ENCODE data around the gene MFN1.

MFN1 gene

GRCh38 chr3:179336345-179336929 lies 11.1 kb upstream of the MFN1 start:
- DNase-seq (ENCODE audit: low spot score), result no peak

DNA sequence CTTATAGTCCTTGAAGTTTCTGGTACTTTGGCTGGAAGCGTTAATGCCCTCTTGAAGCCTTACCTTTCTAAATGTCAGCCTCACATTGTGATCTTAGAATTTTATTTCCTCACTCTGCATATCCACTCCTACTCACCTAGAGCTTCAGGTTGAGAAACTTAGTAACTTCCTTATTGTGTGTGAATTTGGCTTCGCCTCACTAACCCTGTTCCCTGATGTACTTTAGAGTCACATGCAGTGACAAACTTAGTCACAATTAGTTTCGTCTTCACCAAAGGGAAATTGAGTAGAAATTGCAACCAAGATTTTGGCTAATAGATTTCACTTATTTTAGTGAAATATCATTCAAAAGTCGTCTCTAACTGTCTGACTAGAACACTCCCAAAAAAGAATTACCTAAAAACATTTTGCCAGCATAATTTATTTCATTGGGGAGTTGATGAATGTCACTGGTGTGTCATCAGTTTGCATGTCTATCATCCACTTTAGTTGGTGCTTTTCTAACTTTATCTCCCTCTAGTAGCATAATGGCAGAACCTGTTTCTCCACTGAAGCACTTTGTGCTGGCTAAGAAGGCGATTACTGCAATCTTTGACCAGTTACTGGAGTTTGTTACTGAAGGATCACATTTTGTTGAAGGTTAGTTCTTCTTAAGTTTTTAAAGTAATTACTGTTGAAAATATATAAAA lies 960 bp downstream of the MFN1 start:
- DNase-seq (ENCODE audit: low spot score), result no peak

DNA sequence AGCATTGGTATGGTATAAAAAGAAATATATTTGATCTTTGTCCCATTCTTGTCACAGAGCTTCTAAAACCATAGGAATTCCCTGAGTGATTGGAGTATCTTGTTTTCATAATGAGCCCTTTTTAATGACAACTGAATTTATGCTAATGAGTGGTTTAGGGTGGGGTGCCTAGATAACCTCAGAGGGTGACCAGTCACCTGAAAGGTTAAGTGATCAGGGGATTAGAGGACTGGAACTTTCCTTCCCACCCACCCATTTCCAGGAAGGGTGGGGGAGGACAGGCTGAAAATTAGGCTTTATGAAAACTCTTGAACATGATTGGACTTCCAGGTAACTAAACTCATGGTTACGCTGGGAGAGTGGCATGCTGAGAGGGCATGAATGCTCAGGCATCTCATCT lies 8.5 kb downstream of the MFN1 start:
- DNase-seq (ENCODE audit: low spot score), result no peak

DNA sequence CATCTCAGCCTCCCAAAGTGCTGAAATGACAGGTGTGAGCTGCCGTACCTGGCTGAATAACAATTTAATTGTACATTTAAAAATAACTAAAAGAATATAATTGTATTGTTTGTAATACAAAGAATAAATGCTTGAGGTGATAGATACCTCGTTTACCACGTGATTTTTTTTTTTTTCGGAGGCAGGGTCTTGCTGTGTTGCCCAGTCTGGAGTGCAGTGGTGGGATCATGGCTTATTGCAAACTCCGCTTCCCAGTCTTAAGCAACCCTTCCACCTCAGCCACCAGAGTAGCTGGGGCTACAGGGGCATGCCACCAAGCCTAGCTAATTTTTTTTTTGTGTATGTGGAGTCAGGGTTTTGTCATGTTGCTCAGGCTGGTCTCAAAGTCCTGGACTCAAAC lies 15.8 kb downstream of the MFN1 start:
- DNase-seq (ENCODE audit: low spot score), result no peak

- no peak for DNase-seq (ENCODE audit: low spot score)
Measured at GRCh38 chr3:179369621-179370020, 22.1 kb downstream of the MFN1 start.

GRCh38 chr3:179373938-179374337 lies 26.4 kb downstream of the MFN1 start:
- DNase-seq (ENCODE audit: low spot score), result no peak

DNA sequence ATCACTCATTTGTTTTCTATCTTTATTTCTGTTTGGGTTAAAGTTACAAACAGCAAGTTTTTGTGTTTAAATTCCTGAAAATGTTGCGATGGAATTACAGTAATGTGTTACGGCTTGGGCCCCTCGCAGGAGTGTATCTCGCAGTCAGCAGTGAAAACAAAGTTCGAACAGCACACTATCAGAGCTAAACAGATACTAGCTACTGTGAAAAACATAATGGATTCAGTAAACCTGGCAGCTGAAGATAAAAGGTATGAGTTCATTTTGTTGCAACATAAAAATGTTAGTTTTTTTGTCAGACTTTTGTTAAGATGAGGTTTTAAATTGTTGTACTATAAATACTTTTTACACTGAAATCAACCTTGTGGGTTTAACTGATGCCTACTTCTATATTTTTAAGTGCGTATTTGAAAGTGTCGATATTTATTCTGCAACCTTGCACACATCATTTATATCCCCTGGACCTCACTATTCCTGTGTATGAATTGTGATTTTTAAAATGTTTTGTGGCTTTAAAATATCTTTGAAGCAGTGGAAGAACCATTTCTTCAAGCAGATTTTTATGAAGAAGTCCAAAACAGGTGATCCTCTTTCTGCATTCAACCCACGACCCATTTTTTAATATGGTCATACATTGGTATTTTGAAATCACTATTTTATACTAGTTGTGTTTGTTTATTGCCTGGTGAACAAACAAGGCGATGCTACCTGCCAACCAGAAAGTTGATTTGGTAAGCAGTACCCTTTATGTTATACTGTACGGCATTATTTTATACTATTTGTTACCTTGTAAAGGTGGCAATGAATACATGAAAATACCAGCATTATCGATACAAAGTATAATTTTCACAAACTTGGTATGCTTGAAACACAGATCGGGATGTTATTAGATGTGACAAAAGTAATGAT lies 27.8 kb downstream of the MFN1 start:
- no peak for DNase-seq (ENCODE audit: low spot score)

DNA sequence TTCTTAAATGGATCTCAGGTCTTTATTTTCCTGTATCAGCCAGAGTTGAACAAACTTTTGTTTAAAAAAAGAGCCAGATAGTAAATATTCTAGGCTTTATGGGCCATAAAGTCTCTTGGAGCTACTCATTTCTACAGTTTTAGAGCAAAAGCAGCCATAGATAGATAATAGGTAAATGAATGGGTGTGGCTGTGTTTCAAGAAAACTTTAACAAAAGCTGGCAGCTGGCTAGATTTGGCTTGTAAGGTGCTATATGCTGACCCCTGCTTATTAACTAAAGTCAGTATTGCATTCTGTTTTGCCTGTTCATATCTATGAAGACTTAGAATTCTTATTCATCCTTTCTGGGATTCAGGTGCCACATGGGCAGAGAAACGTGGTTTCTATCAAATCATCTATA lies 29.0 kb downstream of the MFN1 start:
- no peak for DNase-seq (ENCODE audit: low spot score)

DNA sequence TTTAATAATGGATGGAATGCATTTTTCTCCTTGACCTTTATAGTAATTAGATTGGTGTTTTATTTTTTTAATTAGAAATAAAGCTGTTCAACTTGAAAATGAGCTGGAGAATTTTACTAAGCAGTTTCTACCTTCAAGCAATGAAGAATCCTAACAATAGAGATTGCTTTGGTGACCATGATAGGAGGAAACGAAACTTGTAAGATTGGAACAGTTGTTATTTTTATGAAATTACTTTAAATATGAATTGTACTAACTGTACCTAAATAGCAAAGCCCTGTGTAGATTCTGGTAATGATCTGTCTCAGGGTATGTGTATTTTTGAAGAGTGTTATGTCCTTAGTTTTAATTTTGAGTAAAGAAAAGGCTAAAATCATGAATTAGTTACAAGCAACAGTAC lies 44.4 kb downstream of the MFN1 start:
- DNase-seq (ENCODE audit: low spot score), result no peak

DNA sequence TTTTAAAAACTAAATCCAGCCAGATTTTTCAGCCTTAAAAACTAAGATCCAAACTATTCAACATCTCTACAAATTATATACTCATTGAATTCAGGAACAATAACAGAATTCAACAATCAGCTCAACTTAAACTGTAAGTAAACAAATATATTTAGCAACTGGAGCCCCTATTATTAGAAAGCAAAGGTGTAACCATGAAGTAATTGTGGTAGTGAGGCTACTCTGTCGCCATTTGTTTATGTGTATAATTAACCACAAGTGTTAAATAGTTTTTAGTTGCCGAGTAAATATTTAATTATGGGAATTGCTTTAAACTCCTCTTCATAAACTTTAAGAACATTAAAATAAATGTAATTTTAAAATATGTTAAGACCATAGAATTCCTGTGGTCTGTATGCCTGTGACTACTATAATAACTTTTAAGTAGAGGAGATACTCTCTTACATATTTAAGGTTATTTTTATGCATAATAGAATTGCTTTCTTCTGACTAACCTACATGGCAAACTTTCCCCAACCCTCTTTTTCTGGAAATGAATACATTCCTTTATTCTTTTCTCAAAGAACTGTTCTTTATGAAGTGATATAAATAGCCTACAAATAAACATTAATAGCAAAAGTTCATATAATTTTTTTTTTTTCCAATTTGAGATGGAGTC lies 51.2 kb downstream of the MFN1 start:
- no peak for DNase-seq (ENCODE audit: low spot score)

- no peak for DNase-seq (ENCODE audit: low spot score)
Measured at GRCh38 chr3:179401561-179401960, 54.1 kb downstream of the MFN1 start.

- no peak for DNase-seq (ENCODE audit: low spot score)
Measured at GRCh38 chr3:179402963-179403362, 55.5 kb downstream of the MFN1 start.

DNA sequence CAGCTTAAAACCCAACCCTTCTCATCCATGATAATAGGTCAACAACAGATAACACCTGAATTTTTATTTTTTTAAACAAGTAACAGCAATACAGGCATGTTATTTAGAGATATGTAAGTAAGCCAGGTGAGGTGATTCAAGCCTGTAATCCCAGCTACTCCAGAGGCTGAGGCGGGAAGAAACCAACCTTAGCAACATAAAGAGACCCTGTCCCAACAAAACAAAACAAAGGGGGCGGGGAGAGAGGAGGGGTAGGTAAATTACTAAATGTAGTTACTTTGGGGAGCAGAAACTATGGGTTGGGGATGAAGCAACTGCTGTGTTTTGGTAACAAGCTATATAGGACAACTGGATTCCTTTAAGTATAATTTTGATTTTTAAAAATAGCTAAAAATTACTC lies 56.8 kb downstream of the MFN1 start:
- no peak for DNase-seq (ENCODE audit: low spot score)

DNA sequence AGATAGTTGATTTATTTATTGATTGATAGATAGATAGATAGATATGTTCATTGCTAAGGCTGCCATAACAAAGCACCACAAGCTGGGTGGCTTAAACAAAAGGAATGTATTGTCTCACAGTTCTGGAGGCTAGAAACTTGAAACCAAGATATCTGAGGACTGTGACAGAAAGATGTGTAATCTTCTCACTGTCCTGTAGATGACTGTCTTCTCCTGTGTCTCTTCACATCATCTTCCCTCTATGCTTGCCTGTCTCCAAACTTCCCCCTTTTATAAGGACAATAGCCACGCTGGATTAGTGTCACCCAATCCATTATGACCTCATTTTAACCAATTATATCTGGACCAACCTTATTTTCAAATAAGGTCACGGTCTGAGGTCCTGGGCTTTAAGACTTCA lies 62.8 kb downstream of the MFN1 start:
- no peak for DNase-seq (ENCODE audit: low spot score)

DNA sequence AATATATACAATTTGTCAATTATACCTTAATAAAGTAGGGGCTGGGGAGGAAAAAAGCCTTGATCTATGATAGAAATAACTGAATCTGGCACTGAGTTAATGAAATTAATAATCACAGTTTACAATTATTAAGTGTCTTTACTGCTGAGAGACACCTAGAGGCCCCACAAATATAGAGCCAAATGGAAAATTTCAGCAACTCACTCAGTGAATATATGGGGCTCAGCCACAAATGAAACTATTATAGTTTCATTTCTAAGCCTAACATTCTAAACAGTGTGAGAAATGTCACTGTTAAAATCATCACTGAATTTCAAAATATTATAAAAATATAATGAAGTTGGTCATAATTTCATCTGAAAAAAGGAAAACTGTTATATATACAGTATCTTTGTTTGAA lies 63.5 kb downstream of the MFN1 start:
- no peak for DNase-seq (ENCODE audit: low spot score)

GRCh38 chr3:179414804-179415203 lies 67.3 kb downstream of the MFN1 start:
- no peak for DNase-seq (ENCODE audit: low spot score)

GRCh38 chr3:179415377-179415776 lies 67.9 kb downstream of the MFN1 start:
- DNase-seq (ENCODE audit: low spot score), result no peak

DNA sequence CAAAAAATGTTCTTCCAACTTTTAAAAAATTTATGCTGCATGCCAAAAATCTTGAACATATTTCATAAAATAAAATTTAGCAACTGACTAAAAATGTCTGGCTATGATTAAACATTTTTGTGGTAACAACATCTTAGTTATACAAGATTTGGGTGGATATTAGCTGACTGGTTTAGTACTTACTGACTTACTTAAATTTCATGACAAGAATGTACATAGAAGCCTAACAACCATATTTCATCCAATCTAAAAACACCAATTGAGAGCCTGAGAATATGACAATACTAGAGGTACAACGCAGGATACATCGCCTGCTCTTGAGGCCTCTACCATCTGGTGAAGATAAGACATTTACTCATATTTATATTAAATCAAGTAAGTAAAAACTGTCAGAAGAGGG lies 69.2 kb downstream of the MFN1 start:
- DNase-seq (ENCODE audit: low spot score), result no peak

DNA sequence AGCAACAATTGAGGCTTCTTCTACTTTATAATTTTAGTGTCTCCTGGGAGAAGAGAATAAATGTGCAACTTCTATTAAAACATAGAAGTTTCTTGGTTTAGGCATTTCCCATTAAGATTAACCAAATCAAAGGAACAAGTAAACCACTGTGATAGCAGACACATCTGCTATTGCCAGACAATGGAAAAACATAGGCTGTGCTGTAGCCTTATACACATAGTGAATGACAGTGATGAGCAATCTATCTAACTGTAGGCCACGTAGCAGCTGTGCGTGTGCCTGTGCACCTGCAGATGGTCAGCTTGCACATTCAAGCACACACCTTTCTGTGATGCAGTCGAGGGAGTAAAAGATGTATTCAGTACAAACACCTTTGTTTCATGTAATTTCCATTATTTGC lies 71.1 kb downstream of the MFN1 start:
- no peak for DNase-seq (ENCODE audit: low spot score)

DNA sequence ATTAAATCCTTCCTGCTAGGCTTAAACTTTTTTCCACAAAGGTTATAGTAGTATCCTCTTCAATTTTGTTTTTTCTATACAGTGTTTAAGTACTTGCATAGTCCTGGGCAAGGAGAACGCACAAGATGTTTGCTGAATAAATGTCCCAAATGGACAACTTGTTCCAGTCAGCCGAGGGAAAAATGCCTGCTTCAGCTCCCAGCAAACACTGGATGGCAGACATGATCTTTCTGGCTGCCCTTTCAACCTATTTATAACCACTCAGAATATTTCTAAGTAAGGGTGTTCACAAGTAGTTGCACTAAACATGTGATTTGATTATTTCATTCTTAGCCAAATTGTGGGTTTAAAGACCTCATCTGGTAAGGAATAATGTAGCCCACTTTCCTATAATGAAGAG lies 74.0 kb downstream of the MFN1 start:
- DNase-seq (ENCODE audit: low spot score), result no peak

DNA sequence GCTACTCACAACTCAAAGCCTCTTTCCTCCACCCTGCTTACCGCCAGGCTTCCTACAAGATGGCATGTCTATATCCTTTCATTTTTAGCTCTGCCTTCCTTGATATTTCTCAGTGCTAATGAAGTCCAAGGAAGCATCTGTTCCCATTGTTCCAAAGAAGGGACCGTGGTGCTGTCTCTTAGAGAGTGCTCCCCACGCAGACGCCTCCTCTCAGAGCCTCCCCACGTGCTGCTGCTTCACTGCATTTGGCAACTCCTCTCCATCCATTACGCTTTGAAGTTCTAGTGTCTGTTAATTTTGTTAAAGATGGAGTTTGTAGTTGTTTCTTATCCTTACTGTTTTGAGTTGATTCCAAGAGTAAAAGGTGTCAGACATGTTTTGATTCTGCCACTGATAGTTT lies 77.6 kb downstream of the MFN1 start:
- no peak for DNase-seq (ENCODE audit: low spot score)

- no peak for DNase-seq (ENCODE audit: low spot score)
Measured at GRCh38 chr3:179428876-179429548, 81.5 kb downstream of the MFN1 start.
